Tibial nerve (tissue), 4 donors: ENCODE data around the gene ATP9B.

Source experiments
- CTCF ChIP-seq, 5 experiments: fragments of 200-600 bp in 3 of 5; fragments of 450-650 bp in 2 of 5; sonication (generic) in 3 of 5; IDR thresholded peaks; one replicate each; pipeline ENCODE4 v1.5.1; 2016 to 2019; ENCODE audit warnings: antibody characterized with exemption in 5 of 5, mild to moderate bottlenecking in 3 of 5, moderate library complexity in 2 of 5
- EP300 ChIP-seq, 2 donors: sonication (generic); formaldehyde crosslinking; IDR thresholded peaks; one replicate each; pipeline ENCODE4 v1.6.1; 2017; ENCODE audit warnings: antibody characterized with exemption in 2 of 2, mild to moderate bottlenecking in 1 of 2
- POLR2A ChIP-seq, 2 donors: fragments of 450-650 bp; IDR thresholded peaks; one replicate each; pipeline ENCODE4 v1.6.1; 2017; ENCODE audit warnings: antibody characterized with exemption in 2 of 2, mild to moderate bottlenecking in 2 of 2, moderate library complexity in 2 of 2

- no peak for TF ChIP-seq CTCF (IDR thresholded peaks at IDR 0.05)
- no peak for TF ChIP-seq POLR2A (IDR thresholded peaks at IDR 0.05)
- no peak for TF ChIP-seq EP300 (IDR thresholded peaks at IDR 0.05)
These were observed 124.6 kb downstream of the ATP9B start for GRCh38 chr18:79193826-79194225.
